ENCODE data around the gene PIP4P1.
"Not testable (repeated sequence)": the region's sequence is repeated elsewhere in the genome, so short reads cannot be mapped to it uniquely, and the experiment has no call there.

The PIP4P1 gene

DNA sequence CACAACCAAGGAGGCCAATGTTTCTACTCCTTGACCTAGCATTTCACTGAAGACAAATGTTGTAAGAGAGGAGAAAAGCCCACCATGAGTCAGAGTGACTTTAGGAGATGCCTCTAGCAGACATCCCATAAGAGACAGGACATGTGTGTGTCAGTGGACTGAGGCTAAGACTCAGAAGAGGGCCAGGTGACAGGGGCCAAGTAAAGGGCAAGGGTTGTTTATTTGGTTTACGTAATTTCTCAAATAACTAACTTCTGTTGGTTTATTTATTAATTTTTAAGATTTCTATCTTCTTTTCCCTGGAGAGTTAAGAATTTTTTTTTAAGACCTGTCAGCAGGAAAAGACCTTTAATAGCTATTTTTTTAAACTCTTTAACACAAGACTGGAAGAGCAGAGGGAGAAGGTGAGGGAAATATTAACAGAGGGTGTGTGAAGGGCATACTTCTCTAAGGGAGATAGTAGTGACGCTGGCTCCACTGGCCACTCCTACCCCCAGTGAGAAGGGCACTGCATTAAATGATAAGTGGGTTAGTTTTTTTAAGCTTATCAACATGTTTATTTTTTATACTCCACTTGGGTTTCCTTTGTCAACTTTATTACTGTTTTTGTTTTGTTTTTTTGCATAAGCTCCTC lies 11.4 kb upstream of the PIP4P1 start:
- no peak for DNase-seq

DNA sequence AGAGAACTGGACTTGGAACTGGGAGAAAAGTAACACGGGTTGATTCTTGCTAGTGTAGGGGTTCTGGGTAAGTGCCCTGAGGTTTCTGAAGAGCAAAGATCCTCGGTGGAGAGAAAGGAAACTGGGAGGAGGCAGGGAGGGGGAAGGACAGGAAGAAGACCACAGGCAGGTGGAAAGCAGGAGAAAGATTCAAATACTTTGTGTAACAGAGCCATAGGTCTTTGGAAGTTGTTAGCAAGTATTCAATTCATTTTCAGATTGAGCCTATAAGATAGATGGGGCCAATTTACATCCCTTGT lies 9.3 kb upstream of the PIP4P1 start:
- DNase-seq = no peak

DNA sequence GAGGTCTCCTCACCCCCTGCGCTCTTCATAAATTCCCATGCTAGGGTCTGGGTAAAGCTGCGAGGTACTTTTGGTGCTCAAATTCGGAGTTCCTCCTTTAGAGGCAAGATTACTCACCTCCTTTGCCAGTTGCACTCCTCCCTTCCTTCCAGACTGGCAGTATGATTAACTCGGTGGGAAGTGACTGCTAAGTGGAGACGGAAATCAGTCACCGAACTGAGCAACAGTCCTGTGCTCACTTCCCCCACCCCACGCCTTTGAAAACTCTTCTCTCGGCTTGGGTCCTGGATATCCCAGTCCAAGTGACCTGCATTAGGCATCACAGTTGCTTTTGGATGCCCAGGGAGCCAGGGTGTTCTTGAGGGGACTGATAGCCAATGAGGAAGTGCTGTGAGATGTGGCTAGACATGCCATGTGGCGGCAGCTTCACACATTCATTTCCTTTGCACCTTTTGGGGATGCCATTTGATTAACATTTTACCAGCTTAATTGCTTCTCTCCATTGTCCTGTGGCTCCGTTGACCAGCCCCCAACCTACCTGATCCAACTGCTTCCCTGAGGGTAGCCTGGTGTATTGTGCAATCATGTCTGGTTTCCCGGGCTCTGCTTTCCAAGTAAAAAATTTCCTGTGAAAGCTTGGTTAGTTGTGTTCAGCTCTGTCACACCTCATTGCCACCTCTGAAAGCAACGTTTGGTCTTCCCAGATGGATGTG lies 8.8 kb upstream of the PIP4P1 start:
- DNase-seq = peak; percentile 95

DNA sequence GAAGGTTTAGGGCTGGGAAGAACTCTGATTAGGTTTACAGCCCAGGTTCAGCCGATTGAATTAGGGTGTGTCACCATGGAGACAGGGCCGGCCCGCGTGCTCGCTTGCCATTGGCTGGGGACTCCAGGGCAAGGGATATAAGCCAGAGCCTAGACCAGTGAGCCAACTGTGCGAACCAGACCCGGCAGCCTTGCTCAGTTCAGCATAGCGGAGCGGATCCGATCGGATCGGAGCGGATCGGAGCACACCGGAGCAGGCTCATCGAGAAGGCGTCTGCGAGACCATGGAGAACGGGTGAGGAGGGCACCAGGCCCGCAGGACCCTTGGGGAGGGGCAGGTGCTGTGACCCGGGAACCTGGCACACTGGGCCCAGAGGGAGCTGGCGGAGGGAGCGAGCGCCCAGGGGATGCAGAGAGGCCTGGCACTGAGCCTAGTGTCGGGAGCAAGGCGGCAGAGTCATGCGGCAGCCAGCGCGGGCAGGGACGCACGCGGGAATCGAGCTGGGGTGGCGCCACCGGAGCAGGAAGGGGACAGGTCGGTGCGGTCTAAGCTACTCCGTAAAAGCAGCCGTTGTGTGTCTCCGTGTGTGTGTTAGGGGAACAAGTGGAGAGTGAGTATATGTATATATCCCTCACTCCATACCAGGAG lies 8.1 kb upstream of the PIP4P1 start, which contains the start of gene PNP:
Gene PNP (plus strand): TSS at position 165 of the 648 bp plus-strand sequence. CDS start 119 bp downstream, at position 284.
- DNase-seq = peak; percentile 91

DNA sequence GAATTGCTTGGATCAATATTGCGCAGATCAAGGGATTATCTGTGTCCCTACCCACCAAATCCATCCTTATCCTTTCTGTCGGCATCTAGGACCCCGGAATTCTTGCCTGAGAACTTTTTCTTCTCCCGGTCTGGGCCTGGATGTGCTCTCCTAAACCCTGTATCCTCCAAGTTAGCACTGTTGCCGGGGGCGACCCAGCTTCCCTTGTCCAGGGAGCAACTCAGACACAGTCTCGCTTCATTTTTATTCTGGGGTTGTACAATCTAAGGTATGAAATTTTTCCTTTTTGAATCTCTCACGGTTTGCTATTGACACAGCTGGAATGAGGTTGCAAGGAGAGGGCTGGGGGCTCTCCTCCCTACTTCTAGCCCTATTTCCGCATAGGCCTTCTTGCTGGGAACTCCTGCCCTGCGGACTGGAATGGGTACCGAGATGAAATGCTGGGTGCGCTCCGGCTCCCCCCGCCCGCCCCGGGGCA lies 7.6 kb upstream of the PIP4P1 start:
- no peak for DNase-seq

DNA sequence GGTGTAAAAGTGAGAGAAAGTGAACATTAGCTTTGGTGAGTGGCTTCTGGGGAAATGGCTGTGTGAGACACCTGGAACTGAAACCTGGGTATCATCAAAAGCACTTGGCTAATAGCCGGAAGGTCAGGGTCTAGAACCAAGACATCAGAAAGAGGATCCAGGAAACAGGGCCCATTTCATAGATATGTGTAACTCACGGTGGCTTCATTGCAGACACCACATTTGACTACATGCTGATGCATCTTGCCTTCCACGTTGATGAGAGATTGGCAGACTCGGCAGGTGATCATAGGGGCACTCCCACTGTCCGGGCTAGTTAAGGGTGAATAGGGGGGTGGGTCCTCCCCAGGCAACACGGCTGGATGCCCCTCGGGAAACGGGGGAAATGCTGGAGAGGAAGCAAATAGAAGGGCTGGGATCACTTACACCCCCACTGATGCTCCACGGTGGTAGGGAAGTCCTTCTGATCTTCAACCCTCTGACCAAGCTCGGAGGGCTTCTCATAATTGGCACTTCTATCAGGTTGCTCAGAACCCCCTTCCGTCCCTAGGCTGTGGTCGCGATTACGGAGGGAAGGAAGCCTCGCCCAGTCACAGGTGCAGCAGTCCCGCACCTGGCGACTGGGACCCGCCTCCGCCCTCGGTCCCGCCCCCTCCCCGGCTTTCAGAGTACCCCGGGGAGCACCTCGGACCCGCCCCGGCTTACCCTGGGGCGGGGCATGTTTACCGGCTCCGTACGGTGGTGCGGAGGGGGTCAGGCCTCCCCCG lies 593 bp downstream of the PIP4P1 start:
- peak; percentile 47 for DNase-seq

DNA sequence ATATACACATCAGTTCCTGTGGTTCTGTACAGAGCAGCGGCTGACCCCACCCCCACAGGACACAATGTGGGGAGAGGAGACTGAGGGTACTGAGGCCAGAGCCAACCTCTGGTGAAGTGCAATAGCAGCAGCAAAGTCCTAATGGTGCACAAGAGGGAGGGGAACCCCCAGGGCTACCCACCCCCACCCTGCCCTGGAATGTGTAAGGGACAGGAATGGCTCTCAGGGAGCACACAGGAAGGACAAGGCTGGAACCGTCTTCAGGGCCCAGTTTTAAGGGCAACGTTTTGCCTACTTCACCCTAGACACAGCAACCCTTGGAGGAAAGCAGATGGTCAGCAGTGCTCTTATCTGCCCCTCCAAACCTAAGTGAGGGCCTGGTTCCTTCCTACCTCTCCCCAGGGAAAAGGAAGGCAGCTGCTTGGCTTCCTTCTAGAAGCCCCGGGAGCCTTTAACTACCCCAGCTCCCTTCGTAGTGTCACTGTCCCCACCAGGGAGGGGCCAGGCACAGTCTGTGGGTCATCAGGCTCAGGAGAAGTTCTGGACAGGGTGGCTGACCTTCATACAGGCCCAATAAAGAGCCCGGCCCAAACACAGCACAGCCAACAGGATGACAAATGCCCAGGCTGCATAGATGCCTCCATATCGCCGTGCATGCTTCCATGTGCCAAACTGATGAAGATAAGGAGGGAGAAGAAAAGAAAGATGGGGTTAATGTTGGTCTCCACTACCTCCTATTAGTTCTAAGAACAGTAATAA lies 3.0 kb downstream of the PIP4P1 start:
- no peak for DNase-seq

DNA sequence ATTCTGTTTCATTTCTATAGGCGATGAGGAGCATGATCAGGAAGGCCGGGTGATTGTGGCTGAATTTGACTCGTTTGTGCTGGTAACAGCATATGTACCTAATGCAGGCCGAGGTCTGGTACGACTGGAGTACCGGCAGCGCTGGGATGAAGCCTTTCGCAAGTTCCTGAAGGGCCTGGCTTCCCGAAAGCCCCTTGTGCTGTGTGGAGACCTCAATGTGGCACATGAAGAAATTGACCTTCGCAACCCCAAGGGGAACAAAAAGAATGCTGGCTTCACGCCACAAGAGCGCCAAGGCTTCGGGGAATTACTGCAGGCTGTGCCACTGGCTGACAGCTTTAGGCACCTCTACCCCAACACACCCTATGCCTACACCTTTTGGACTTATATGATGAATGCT lies 4.3 kb downstream of the PIP4P1 start:
- peak; percentile 58 for DNase-seq

DNA sequence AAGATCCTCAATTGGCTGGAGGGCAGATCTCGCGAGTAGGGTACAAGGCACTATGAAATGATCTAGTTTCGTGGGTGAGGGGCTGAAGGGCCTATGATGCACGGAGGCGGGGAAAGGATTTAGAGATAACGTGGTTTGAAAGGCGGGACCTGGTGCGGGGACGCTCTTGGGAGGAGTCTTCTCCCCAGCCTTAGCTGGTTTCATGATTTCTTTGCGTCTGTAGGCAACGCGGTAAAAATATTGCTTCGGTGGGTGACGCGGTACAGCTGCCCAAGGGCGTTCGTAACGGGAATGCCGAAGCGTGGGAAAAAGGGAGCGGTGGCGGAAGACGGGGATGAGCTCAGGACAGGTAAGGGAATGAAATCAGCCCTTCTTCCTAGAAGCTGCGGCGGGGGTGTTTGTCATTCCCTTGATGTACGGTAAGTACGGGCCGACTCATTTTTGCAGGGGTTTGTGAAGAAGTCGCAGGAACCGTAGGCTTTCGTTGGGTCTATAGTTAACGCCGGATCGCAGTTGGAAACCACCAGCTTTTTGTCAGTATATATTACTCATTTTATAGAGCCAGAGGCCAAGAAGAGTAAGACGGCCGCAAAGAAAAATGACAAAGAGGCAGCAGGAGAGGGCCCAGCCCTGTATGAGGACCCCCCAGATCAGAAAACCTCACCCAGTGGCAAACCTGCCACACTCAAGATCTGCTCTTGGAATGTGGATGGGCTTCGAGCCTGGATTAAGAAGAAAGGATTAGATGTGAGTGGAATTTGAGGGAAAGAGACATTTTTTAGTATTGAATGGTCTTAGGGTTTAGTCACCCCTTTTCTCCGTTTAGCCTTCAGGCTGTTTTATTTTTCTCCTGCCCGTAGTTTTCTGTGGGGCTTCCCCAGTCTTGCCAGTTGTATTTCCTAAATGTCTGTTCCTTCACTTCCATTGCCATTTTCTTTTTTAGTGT lies 5.6 kb downstream of the PIP4P1 start:
- peak; percentile 84 for DNase-seq

DNA sequence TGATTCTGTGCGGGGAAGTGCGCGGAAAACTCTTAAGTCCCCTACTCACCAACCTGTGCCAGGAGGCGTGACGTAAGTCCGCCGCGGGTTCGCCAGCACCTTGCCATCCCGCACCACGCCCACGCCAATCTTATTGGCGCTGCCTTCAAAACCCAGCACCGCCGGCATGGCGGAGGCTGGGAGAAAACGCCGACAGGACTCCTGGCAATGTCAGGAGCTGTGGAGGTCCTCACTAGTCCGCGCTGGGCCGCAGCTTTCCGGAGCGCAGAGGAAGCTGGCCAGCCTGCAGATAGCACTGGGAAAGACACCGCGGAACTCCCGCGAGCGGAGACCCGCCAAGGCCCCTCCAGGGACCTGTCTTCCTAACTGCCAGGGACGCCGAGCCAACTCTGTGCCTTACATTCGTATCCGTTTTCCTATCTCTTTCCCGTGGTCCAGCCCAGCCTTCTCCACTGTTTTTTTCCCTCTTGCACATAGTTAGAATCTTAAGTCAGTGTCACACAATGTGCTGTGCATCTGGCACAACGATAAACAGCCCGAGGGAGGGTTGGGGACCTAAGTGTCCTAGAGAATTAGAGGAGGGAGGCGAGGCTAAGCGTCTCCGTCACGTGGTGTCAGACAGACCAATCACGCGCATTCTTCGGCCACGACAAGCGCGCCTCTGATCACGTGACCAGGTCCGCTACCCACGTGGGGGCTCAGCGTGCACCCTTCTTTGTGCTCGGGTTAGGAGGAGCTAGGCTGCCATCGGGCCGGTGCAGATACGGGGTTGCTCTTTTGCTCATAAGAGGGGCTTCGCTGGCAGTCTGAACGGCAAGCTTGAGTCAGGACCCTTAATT lies 6.5 kb downstream of the PIP4P1 start, which contains the start of the genes APEX1 and OSGEP:
Gene APEX1 (plus strand): TSS at position 711 of the 839 bp plus-strand sequence. CDS start 420 bp downstream, outside the sequence.
Gene OSGEP (minus strand): TSS at position 297 of the 839 bp plus-strand sequence. CDS start 129 bp downstream, at position 168.
- peak; percentile 99 for DNase-seq

DNA sequence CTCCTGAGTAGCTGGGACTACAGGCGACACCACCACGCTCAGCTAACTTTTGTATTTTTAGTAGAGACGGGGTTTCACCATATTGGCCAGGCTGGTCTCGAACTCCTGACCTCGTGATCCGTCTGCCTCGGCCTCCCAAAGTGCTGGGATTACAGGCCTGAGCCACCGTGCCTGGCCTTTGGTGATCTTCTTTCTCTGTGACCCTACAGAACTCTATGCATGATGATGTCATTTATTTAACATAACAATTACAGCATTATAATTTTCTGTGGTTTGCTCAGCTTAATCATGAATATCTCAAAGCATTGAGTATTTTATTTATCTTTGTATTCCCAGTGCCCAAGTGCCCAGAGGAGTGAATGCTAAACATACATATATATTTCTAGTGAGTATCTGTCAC lies 8.4 kb downstream of the PIP4P1 start:
- not testable (repeated sequence) for DNase-seq

DNA sequence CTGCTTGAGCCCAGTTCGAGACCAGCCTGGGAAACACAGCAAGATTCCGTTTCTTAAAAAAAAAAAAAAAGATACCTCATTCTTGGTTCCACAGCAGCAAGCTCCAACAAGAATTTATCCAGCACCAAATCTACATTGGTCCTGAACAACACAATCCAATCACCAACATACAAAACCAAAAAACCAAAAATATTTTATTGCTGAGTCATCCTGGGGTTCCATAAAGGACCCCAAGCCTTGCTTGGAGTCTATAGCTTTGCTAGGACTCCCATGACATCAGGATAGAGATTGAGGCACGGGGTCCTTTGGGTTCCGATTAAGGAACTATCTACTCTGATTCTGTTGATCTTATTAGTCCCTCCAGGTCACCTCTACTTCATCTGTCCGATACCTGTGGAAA lies 14.3 kb downstream of the PIP4P1 start:
- DNase-seq = no peak

DNA sequence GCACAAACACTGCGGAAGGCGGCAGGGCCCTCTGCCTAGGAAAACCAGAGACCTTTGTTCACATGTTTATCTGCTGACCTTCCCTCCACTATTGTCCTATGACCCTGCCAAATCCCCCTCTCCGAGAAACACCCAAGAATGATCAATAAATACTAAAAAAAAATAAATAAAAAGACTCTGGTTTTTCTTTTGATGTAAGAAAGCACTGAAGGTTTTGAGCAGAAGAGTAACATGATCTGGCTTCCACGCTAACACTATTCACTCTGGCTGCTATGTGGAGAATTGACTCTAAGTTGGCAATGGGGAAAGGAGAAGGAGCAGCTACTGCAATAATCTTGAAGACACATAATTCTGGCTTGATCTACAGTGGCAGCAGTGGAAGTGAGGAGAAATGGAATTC lies 17.6 kb downstream of the PIP4P1 start:
- DNase-seq = not testable (repeated sequence)

DNA sequence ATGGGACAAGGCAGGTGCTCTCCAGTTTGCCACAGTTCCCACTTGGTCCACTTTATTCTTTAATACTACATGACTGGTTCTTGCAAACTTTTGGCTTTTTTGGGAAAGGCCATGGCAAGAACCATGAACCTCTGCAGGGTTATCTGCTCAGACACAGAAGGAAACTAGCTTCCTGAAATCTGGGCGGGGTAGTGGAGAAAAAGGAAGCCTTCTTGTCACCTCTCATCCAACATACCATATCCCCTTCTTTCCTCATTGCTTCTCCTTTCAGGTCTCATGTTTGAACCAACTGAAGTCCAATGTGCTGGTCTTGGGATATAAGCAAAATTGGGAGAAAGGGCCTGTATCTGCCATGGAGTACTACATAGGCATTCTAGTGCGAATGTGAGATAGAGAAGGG lies 19.8 kb downstream of the PIP4P1 start:
- no peak for DNase-seq

DNA sequence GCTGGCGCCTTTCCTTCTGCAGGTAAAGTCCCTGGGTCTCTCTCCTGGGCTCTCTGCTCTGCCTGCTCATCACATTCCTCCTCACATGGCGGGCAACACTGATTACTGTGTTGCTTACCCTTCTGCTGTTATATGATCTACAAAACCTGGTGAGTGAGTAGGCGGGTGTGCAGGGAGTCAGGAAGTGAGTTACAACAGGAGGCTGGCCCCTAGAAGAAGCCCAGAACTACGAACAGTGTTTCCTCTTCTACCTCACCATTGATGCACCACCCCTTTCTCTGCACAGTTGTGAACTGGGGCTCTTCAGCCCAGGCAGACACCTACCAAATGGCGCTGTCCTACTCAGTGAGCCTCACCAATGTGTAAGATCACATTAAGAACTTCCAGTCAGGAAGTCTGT lies 20.4 kb downstream of the PIP4P1 start:
- DNase-seq = no peak

DNA sequence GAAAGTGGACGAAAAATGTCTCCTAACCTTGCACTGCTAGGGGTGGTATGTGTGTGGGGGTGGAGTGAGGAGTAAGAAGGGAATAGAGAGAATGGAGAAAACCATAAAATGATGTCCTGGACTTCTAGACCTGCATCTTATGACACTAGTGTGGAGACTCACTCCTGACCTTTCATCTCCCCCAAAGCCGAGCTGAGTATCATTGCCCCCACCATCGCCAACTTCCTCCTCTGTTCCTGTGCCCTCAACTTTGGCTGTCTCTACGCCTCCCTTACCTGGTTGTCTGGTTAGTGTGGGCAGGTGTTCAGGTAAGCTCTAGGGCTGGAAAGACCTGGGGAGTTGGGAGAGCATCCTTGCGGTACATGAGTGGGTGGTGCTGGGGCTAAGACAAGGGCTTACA lies 20.8 kb downstream of the PIP4P1 start:
- no peak for DNase-seq

DNA sequence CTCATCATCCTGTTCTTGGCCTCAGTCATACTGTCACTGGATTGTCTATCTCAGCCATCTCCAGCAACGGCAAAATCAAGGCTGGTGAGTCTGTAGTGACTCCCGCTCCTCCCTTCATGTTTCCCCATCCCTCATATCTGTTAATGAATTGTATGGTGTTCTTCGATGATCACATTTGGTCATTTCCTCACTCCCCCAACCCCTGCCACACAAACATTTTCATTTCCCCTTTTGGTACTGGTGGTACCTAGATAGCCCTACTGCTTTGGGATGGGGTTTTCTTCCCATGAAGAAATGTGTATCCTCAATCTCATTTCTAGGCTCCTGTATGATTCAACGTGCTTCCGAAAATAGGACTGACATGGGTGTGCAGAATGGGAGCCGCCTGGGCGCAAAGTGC lies 22.6 kb downstream of the PIP4P1 start:
- peak; percentile 31 for DNase-seq

DNA sequence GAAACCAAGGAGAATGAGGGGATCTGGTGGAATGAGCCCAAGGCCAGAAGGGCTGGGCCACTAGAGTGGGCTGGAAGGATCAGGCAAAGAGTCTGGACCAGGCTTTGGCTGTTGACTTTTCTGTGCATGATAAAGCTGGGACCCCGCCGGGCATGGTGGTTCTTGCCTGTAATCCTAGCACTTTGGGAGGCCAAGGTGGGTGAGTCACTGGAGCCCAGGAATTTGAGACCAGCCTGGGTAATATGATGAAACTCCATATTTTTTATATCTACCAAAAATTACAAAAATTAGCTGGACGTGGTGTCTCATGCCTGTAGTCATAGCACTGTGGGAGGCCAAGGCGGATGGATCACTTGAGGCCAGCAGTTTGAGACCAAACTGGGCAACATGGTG lies 24.9 kb downstream of the PIP4P1 start:
- DNase-seq = no peak

DNA sequence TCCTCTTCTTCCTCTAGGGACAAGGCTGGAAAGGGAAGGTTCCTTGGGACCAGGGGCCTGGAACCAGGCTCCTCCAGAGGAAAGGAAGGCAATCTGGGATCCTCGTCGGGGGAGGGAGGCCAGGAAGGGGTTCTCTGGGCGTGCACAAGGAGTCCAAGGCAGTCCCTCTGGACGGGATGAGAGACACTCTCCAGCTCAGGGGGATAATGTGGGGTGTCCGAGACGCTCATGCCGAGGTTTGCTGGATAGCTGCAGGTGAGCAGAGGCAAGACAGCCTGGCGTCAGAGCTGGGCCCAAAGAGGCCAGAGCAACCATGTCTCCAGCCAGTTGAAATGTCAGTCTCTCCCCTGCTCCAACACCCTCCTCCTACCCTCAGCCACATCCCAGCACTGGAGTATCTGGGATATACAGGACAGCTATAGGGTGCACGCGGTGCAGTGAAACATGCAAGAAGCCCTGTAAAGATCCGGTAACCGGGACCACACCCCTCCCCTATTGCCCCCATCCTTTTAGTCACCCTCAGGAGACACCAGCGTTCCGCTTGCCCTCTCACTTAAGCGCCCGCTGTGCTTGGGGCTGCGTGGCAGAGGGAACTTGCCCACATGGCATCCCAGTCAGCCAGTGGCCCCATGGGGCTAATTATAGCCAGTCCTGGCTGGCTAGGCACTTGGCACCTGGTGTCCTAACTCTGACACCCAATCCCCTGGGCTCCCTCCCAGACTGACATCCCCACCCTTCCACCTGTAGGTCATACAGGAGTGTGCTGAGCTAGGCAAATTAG lies 25.5 kb downstream of the PIP4P1 start, which contains the start of gene KLHL33:
Gene KLHL33 (minus strand): TSS at position 585 of the 781 bp plus-strand sequence. CDS start 355 bp downstream, at position 230.
- DNase-seq = no peak
